Ovary (tissue), 9 donors: Measurements from ENCODE around the gene CLIC3. TPM values are rescaled to one million over a fixed set of nuclear protein-coding genes. Genes with fewer than 3 reads are reported as not detected.

Source experiments
- DNase-seq, 5 donors: peaks; one replicate each; pipeline ENCODE4 v3.0.0-alpha.2; 2019 to 2020
- H3K27ac ChIP-seq, 2 donors: fragments of 200-600 bp; one replicate each; pipeline versions ENCODE4 v1.5.1 to v1.8.0; 2019 to 2022
- H3K27me3 ChIP-seq: fragments of 200-600 bp; one replicate; pipeline ENCODE4 v1.8.0; 2022
- H3K36me3 ChIP-seq: fragments of 200-600 bp; sonication (generic); one replicate; pipeline ENCODE4 v1.5.1; 2019
- H3K4me1 ChIP-seq: one replicate; pipeline ENCODE4 v1.8.1; 2013; ENCODE audit warnings: mild to moderate bottlenecking, moderate library complexity; ENCODE audit not compliant: insufficient read depth
- H3K4me3 ChIP-seq: fragments of 200-600 bp; sonication (generic); one replicate; pipeline ENCODE4 v1.5.1; 2017
- H3K9me3 ChIP-seq, 2 donors: fragments of 200-600 bp in 1 of 2; sonication (generic) in 1 of 2; one replicate each; pipeline versions ENCODE4 v1.5.1 to v1.8.1; 2013 to 2019; ENCODE audit warnings: mild to moderate bottlenecking in 1 of 2, moderate library complexity in 1 of 2
- EP300 ChIP-seq: sonication (generic); formaldehyde crosslinking; IDR thresholded peaks from one replicate; pipeline ENCODE4 v1.6.1; 2017; ENCODE audit warnings: antibody characterized with exemption
- POLR2A ChIP-seq: fragments of 450-650 bp; IDR thresholded peaks from one replicate; pipeline ENCODE4 v1.6.1; 2017; ENCODE audit warnings: antibody characterized with exemption, mild to moderate bottlenecking, moderate library complexity
- WGBS, 3 donors: extraction: QIAGEN DNeasy Blood & Tissue Kit in 1 of 3; methylation state at CpG; one replicate each; pipeline versions ENCODE4 v1.1.5 to v1.1.7; 2013 to 2017; 5-methylcytosine and 5-hydroxymethylcytosine counted together
- intact Hi-C, 4 donors: fragments of 100-400 bp; cut with DNase I; formaldehyde crosslinking; loops; one replicate each; pipeline versions ENCODE4 v1.11.0 to v1.15.1; 2022 to 2023
- polyA plus RNA-seq, 2 donors: library from polyadenylated mRNA; stranded (reverse); fragments of 200-250 nt in 1 of 2; fragments of 350-450 nt in 1 of 2; fragmentation: Illumina TruSeq in 1 of 2; extraction: RNeasy Lipid Tissue Mini Kit (QIAGEN cat#74804) in 1 of 2; gene quantifications; one replicate each; pipeline ENCODE4 v1.2.3, GENCODE V29; 2013 to 2014
- total RNA-seq, 7 donors: library from RNA; depleted of rRNA in 2 of 7; stranded (reverse); fragments of >200 nt in 2 of 7; fragmentation: NEBNext Ultra II Directional in 3 of 7; extraction: Animal tissue kit (Norgen Biotek cat#: 25700) in 3 of 7; gene quantifications; one replicate each; pipeline versions ENCODE4 v1.1.0 to v1.2.4, GENCODE V29; 2016 to 2023
- TF ChIP-seq, protein P1 (sequence below), 3 donors: fragments of 450-650 bp in 2 of 3; fragments of 200-600 bp in 1 of 3; IDR thresholded peaks; one replicate each; pipeline versions ENCODE4 v1.5.1 to v1.8.0; 2016 to 2022; ENCODE audit warnings: antibody characterized with exemption in 3 of 3, mild to moderate bottlenecking in 1 of 3
- donor health status: DM: no; HTN: no; CAD: no; lungs with moderate emphysema.
- donor health status: DM: no; HTN: no; CAD: no.
- donor health status: Bipolar disorder and iron deficiency.
- donor health status: DM: yes; HTN: yes; CAD: no.
- donor health status: DM: no; HTN: no; CAD: no.
- donor health status: DM: yes; HTN: yes; CAD: no.

The CLIC3 gene
- total and polyA plus RNA-seq, 9 donors, result 0.57 to 6.5 (median 1.3) TPM; not detected in 3

DNA sequence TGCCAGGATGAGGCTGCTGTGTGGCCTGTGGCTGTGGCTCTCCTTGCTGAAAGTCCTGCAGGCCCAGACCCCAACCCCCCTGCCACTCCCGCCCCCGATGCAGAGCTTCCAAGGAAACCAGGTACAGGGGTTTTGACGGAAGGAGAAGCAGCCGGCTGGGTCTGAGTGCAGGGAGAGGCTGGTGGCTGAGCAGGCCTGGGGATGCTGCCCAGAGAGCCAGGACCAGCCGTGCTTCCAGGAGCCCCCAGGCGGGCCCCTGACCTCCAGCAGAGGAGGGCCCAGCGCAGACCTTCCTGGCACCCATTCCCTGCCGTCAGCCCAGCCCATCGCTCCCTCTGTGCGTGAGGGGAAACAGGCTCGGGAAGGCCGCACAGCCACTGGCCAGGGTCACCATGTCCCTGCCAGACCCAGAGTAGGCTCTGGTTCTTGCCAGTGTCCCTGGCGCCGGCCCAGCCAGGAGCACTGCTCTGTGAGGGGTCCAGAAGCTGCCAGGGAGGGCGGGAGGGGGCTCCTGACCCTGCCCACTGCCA, 44.0 kb downstream of the CLIC3 start:
- WGBS, 3 donors, result 24 to 27% (median 26%) methylated on average over 9 to 15 of the region's 15 CpGs
- intact Hi-C loops, result loop anchor here in 1 of 4 donors (5.0 kb wide), 1 partner anchor 80 kb away; the partner anchor contains the start of gene FUT7
- no peaks in the 10 kb centered on the region for H3K27me3 ChIP-seq

DNA sequence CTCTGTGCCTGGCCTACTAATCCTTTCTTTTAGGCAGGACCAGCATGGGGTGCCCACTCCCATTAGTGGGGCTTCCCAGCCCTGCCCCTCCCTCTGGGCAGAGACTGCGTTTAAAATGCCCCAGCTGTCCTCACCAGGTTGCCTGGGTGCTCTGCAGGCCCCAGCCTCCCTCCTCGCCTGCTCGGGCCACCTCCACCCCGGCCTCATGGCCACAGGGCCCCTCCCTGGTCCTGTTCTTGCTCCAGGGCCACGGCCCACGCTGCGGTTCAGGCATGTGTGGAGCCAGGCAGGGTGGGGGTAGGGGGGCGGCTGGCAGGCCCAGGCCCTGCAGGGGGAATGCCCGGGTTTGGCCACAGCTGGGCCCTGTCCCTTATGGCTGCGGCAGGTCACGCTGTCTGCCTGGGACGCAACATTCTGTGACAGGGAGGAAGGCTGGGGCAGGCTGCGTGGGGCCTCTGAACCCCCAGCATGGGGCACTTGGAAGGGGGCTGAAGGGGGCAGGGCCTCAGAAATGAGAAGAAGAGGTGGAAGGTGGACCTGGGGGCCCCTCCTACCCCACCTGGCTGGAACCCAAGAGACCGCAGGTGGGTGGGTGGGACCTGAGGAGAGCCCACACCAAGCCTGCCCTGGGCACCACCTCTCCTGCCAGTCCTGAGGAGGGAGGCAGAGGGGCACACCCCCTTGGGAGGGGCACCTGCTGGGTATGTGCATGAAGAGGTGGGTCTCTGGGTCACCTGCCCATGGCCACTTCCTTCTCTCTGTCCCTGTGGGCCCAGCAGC, 44.6 kb downstream of the CLIC3 start, which contains the start of gene LCN12:
TSS of gene LCN12 (plus strand) at position 733 of the 780 bp plus-strand sequence. CDS start 55 bp downstream, outside the sequence.
- DNase-seq, result peak in 2 of 5 donors; percentile 52 to 56
- H3K36me3 ChIP-seq, result no peaks in the 10 kb centered on the region
- peaks cover 7% of the 10 kb centered on the region for H3K4me1 ChIP-seq
- H3K27ac ChIP-seq, result peak within 1 kb of the TSS in 1 of 2 donors; percentile 77
- H3K4me3 ChIP-seq, result no peak within 1 kb of the TSS
- no peak for TF ChIP-seq EP300
- TF ChIP-seq POLR2A, result no peak
- TF ChIP-seq, protein P1, sequence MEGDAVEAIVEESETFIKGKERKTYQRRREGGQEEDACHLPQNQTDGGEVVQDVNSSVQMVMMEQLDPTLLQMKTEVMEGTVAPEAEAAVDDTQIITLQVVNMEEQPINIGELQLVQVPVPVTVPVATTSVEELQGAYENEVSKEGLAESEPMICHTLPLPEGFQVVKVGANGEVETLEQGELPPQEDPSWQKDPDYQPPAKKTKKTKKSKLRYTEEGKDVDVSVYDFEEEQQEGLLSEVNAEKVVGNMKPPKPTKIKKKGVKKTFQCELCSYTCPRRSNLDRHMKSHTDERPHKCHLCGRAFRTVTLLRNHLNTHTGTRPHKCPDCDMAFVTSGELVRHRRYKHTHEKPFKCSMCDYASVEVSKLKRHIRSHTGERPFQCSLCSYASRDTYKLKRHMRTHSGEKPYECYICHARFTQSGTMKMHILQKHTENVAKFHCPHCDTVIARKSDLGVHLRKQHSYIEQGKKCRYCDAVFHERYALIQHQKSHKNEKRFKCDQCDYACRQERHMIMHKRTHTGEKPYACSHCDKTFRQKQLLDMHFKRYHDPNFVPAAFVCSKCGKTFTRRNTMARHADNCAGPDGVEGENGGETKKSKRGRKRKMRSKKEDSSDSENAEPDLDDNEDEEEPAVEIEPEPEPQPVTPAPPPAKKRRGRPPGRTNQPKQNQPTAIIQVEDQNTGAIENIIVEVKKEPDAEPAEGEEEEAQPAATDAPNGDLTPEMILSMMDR (IDR thresholded peaks at IDR 0.05), result no peak
- intact Hi-C loops, result loop anchor here in 1 of 4 donors (5.0 kb wide), 1 partner anchor 81 kb away; the partner anchor contains the start of gene FUT7
- 35 to 55% (median 47%) methylated on average over 13 to 14 of the region's 14 CpGs for WGBS, 3 donors
- no peaks in the 10 kb centered on the region for H3K9me3 ChIP-seq
- no peaks in the 10 kb centered on the region for H3K27me3 ChIP-seq

More for the DNA sequence above, 44.0 kb downstream of the CLIC3 start:
- TF ChIP-seq, protein P1 (IDR thresholded peaks at IDR 0.05), result no peak
- no peak for TF ChIP-seq EP300
- no peak for TF ChIP-seq POLR2A
- Histone ChIP-seq H3K27ac (peak overlapping the region in 1 of 2 donors; percentile 77), H3K36me3 (no peaks in the 10 kb centered on the region), H3K9me3 (no peaks in the 10 kb centered on the region), H3K4me3 (no peak overlapping the region), H3K4me1 (peaks cover 7% of the 10 kb centered on the region)
- DNase-seq, result peak; percentile 61 to 87 (median 80)

DNA sequence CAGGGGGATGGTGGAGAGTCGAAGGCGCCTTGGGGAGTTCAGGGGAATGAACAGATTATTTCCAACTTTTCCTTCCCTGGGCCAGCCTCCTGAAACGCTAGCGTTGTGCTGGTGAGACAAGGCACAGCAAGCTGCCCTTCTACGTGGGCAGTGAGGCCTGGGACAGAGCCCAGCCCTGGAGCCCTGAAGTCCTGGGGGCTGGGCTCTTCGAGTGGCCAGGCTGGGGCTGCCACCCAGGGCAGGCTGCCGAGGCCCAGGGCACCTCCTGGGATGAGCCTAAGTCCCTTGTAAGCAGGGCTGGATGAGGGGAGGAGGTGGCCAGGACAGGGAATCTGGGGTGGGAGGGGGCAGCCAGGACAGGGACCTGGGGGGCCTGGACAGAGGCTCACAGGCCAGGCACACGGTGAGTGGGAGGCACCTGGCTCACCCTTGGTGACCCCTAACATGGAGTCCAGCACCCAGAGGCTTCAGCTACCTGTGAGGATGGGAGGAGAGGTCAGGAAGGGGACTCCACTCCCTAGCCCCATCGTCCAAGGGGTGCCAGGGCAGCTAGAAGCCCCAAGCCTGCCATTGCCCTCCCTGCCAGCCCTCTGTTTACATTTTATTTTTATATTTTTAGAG, 45.6 kb downstream of the CLIC3 start:
- Histone ChIP-seq H3K27ac (peak overlapping the region in 1 of 2 donors; percentile 4), H3K4me1 (peaks cover 7% of the 10 kb centered on the region), H3K27me3 (no peaks in the 10 kb centered on the region), H3K9me3 (no peaks in the 10 kb centered on the region), H3K4me3 (no peak overlapping the region), H3K36me3 (no peaks in the 10 kb centered on the region)
- TF ChIP-seq, protein P1 (IDR thresholded peaks at IDR 0.05), result no peak
- TF ChIP-seq POLR2A (no peak), EP300 (no peak)
- intact Hi-C loops, result loop anchor here in 1 of 4 donors (5.0 kb wide), 1 partner anchor 82 kb away; the partner anchor contains the start of gene FUT7
- 32 to 45% (median 38%) methylated on average over 9 of the region's 9 CpGs for WGBS, 3 donors
- peak in 2 of 5 donors; percentile 17 to 32 for DNase-seq
